ENCODE measurements around the gene SPEM2. TPM values are rescaled to one million over a fixed set of nuclear protein-coding genes. Genes with fewer than 3 reads are reported as not detected.

SPEM2 gene
- total and polyA plus RNA-seq, 2 of the 8 experiments (the other 6 are each of a cell fraction or from before 2014, with no cell fraction given): 0.03 TPM; not detected in 1

DNA sequence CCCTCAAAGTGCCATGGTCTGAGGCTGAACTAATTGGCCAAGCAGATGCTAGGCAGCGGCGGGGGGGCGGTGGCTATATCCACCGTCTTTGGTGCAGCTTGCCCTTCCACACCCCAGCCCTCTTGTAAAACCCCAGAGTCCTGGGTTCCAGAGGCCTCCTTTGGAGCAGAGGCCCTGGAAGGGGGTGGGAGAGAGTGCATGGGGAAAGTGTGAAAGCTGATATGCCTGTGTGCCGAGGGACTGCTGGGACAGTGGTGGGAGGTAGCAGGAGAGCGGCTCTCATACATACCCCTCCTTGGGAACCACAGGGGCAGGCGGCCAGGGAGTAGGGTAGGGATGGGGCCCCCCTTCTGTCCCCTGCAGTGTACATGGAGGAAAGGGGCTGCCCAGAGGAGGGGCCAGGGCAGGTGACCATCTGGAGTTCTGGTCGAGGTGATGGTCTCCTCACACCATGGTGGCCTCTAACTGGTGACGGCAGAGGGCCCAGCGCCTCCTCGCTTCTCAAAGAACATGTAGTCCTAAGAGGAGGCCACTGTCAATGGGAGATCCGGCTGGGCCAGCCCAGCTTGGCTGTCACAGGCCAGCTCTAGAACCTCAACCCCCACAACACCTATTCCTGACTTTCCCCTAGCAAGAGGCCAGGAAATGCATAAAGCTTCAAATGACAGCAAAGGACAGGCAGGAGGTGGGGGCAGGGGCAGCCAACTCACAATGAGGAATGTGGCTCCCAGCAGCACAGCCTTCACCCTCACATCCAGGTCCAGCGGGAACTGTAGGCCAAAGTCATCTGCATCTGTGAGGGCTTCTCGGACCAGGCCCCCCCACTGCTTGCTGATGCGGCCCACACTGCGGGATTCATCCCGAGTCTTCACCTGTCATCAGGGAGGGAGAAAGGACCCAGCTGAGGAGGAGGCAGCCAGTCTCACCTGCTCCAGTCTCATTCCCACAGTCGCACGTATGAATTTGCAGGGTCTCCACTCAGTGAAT lies 35.2 kb upstream of the SPEM2 start (continued):
- TF ChIP-seq SIX5 (IDR thresholded peaks at IDR 0.05; ENCODE audit: low read depth, low read length): no peak
- TF ChIP-seq TAF1 (IDR thresholded peaks at IDR 0.05; ENCODE audit: low read depth, low read length): no peak
- no peak for TF ChIP-seq RAD21 (IDR thresholded peaks at IDR 0.05 in 1 of 2, conservative IDR thresholded peaks at IDR 0.05 in 1 of 2; ENCODE audit: low read depth in 2 of 2, low read length in 2 of 2)
- TF ChIP-seq ZNF274 (IDR thresholded peaks at IDR 0.05; ENCODE audit: borderline replicate concordance, extremely low read depth, low read length): no peak
- no peak for TF ChIP-seq TBP (IDR thresholded peaks at IDR 0.05; ENCODE audit: low read depth, low read length)
- no peak for TF ChIP-seq SRF (IDR thresholded peaks at IDR 0.05; ENCODE audit: low read depth, low read length)
- TF ChIP-seq TEAD4 (IDR thresholded peaks at IDR 0.05; ENCODE audit: low read depth, low read length): no peak
- no peak for TF ChIP-seq EZH2 (IDR thresholded peaks at IDR 0.05; ENCODE audit: low read depth, low read length, severe bottlenecking)
- no peak for TF ChIP-seq CHD2 (IDR thresholded peaks at IDR 0.05; ENCODE audit: low read length)
- TF ChIP-seq, protein P1, sequence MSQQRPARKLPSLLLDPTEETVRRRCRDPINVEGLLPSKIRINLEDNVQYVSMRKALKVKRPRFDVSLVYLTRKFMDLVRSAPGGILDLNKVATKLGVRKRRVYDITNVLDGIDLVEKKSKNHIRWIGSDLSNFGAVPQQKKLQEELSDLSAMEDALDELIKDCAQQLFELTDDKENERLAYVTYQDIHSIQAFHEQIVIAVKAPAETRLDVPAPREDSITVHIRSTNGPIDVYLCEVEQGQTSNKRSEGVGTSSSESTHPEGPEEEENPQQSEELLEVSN (IDR thresholded peaks at IDR 0.05): no peak

Measured in H1 (cell line).